ENCODE results near the gene KRT6B.

The KRT6B gene

GRCh38 chr12:52496590-52497071, 44.7 kb upstream of the KRT6B start:
- H3K27me3 ChIP-seq (ENCODE audit: insufficient read depth, low read length, poor library complexity), result no peaks in the 10 kb centered on the region
- no peak overlapping the region for H3K4me3 ChIP-seq (ENCODE audit: low read length)
- H2BK5ac ChIP-seq (ENCODE audit: low read length), result peak overlapping the region; percentile 83
- H3K4me1 ChIP-seq (ENCODE audit: control insufficient read depth, low read depth, low read length), result peaks cover 26% of the 10 kb centered on the region
- H3K79me1 ChIP-seq (ENCODE audit: low read length), result no peaks in the 10 kb centered on the region
- H3K23ac ChIP-seq (ENCODE audit: low read length), result no peak overlapping the region
- no peak overlapping the region for H3K4me2 ChIP-seq (ENCODE audit: low read length)
- no peaks in the 10 kb centered on the region for H3K36me3 ChIP-seq (ENCODE audit: control insufficient read depth, insufficient read depth, low read length)
- H3K79me2 ChIP-seq (ENCODE audit: control insufficient read depth, insufficient read depth, low read length), result no peaks in the 10 kb centered on the region
- peak overlapping the region; percentile 41 for H3K4ac ChIP-seq (ENCODE audit: low read depth, low read length)
- H2BK120ac ChIP-seq (ENCODE audit: low read depth, low read length), result no peak overlapping the region
- no peak overlapping the region for H4K8ac ChIP-seq (ENCODE audit: low read depth, low read length)
- peak overlapping the region; percentile 78 for H3K56ac ChIP-seq (ENCODE audit: low read length)
- no CpG with 5 or more reads among the region's 4 CpGs for WGBS (ENCODE audit: extremely low coverage, insufficient coverage, low lambda C conversion rate)
- H3K27ac ChIP-seq (ENCODE audit: low read depth, low read length), result peak overlapping the region; percentile 72
- H4K5ac ChIP-seq (ENCODE audit: low read length), result no peak overlapping the region
- H2AK5ac ChIP-seq (ENCODE audit: low read length), result peak overlapping the region; percentile 38
- DNase-seq, result peak; percentile 99
- H3K9ac ChIP-seq (ENCODE audit: low read length), result no peak overlapping the region
- peak overlapping the region; percentile 9 for H3K18ac ChIP-seq (ENCODE audit: low read length)
- no peak overlapping the region for H2BK15ac ChIP-seq (replicated peaks; ENCODE audit: low read depth)

- Histone ChIP-seq H3K9ac (ENCODE audit: low read length) (peak overlapping the region; percentile 25), H3K56ac (ENCODE audit: low read length) (peak overlapping the region; percentile 78), H3K27me3 (ENCODE audit: insufficient read depth, low read length, poor library complexity) (no peaks in the 10 kb centered on the region), H2AK5ac (ENCODE audit: low read length) (peak overlapping the region; percentile 38), H3K79me2 (ENCODE audit: control insufficient read depth, insufficient read depth, low read length) (no peaks in the 10 kb centered on the region), H4K5ac (ENCODE audit: low read length) (no peak overlapping the region), H3K79me1 (ENCODE audit: low read length) (no peaks in the 10 kb centered on the region), H3K4me3 (ENCODE audit: low read length) (no peak overlapping the region), H2BK15ac (replicated peaks; ENCODE audit: low read depth) (no peak overlapping the region), H3K18ac (ENCODE audit: low read length) (peak overlapping the region; percentile 9), H2BK120ac (ENCODE audit: low read depth, low read length) (peak overlapping the region; percentile 63), H3K4ac (ENCODE audit: low read depth, low read length) (peak overlapping the region; percentile 41), H3K23ac (ENCODE audit: low read length) (no peak overlapping the region), H3K4me2 (ENCODE audit: low read length) (no peak overlapping the region), H3K36me3 (ENCODE audit: control insufficient read depth, insufficient read depth, low read length) (no peaks in the 10 kb centered on the region), H4K8ac (ENCODE audit: low read depth, low read length) (no peak overlapping the region), H3K4me1 (ENCODE audit: control insufficient read depth, low read depth, low read length) (peaks cover 26% of the 10 kb centered on the region), H3K27ac (ENCODE audit: low read depth, low read length) (peak overlapping the region; percentile 72), H2BK5ac (ENCODE audit: low read length) (peak overlapping the region; percentile 83)
- no peak for DNase-seq
- WGBS (ENCODE audit: extremely low coverage, insufficient coverage, low lambda C conversion rate), result no CpG with 5 or more reads among the region's 2 CpGs
Measured at GRCh38 chr12:52496054-52496453, 44.1 kb upstream of the KRT6B start.

- no CpG with 5 or more reads among the region's 3 CpGs for WGBS (ENCODE audit: extremely low coverage, insufficient coverage, low lambda C conversion rate)
- Histone ChIP-seq H3K4me1 (ENCODE audit: control insufficient read depth, low read depth, low read length) (peaks cover 26% of the 10 kb centered on the region), H3K56ac (ENCODE audit: low read length) (no peak overlapping the region), H4K8ac (ENCODE audit: low read depth, low read length) (no peak overlapping the region), H4K5ac (ENCODE audit: low read length) (no peak overlapping the region), H2BK15ac (replicated peaks; ENCODE audit: low read depth) (no peak overlapping the region), H3K23ac (ENCODE audit: low read length) (no peak overlapping the region), H3K4ac (ENCODE audit: low read depth, low read length) (no peak overlapping the region), H3K9ac (ENCODE audit: low read length) (no peak overlapping the region), H3K79me1 (ENCODE audit: low read length) (no peaks in the 10 kb centered on the region), H3K27me3 (ENCODE audit: insufficient read depth, low read length, poor library complexity) (no peaks in the 10 kb centered on the region), H3K4me2 (ENCODE audit: low read length) (no peak overlapping the region), H3K36me3 (ENCODE audit: control insufficient read depth, insufficient read depth, low read length) (no peaks in the 10 kb centered on the region), H2AK5ac (ENCODE audit: low read length) (no peak overlapping the region), H2BK5ac (ENCODE audit: low read length) (no peak overlapping the region), H2BK120ac (ENCODE audit: low read depth, low read length) (no peak overlapping the region), H3K79me2 (ENCODE audit: control insufficient read depth, insufficient read depth, low read length) (no peaks in the 10 kb centered on the region), H3K18ac (ENCODE audit: low read length) (no peak overlapping the region), H3K27ac (ENCODE audit: low read depth, low read length) (no peak overlapping the region), H3K4me3 (ENCODE audit: low read length) (no peak overlapping the region)
- DNase-seq, result peak; percentile 91
Measured at GRCh38 chr12:52495389-52495788, 43.4 kb upstream of the KRT6B start.

GRCh38 chr12:52494518-52494917, 42.6 kb upstream of the KRT6B start:
- no peak overlapping the region for H3K4me2 ChIP-seq (ENCODE audit: low read length)
- H3K18ac ChIP-seq (ENCODE audit: low read length), result no peak overlapping the region
- no peaks in the 10 kb centered on the region for H3K79me2 ChIP-seq (ENCODE audit: control insufficient read depth, insufficient read depth, low read length)
- H3K4ac ChIP-seq (ENCODE audit: low read depth, low read length), result no peak overlapping the region
- DNase-seq, result peak; percentile 51
- no peak overlapping the region for H4K8ac ChIP-seq (ENCODE audit: low read depth, low read length)
- H3K4me3 ChIP-seq (ENCODE audit: low read length), result no peak overlapping the region
- no peak overlapping the region for H3K23ac ChIP-seq (ENCODE audit: low read length)
- peak overlapping the region; percentile 28 for H3K56ac ChIP-seq (ENCODE audit: low read length)
- no peaks in the 10 kb centered on the region for H3K79me1 ChIP-seq (ENCODE audit: low read length)
- no CpG with 5 or more reads among the region's 4 CpGs for WGBS (ENCODE audit: extremely low coverage, insufficient coverage, low lambda C conversion rate)
- H3K9ac ChIP-seq (ENCODE audit: low read length), result no peak overlapping the region
- peak overlapping the region; percentile 2 for H2BK5ac ChIP-seq (ENCODE audit: low read length)
- H2BK120ac ChIP-seq (ENCODE audit: low read depth, low read length), result no peak overlapping the region
- H2AK5ac ChIP-seq (ENCODE audit: low read length), result no peak overlapping the region
- H4K5ac ChIP-seq (ENCODE audit: low read length), result no peak overlapping the region
- H3K36me3 ChIP-seq (ENCODE audit: control insufficient read depth, insufficient read depth, low read length), result no peaks in the 10 kb centered on the region
- no peak overlapping the region for H2BK15ac ChIP-seq (replicated peaks; ENCODE audit: low read depth)
- H3K27me3 ChIP-seq (ENCODE audit: insufficient read depth, low read length, poor library complexity), result no peaks in the 10 kb centered on the region
- H3K27ac ChIP-seq (ENCODE audit: low read depth, low read length), result no peak overlapping the region
- H3K4me1 ChIP-seq (ENCODE audit: control insufficient read depth, low read depth, low read length), result peaks cover 26% of the 10 kb centered on the region

- Histone ChIP-seq H3K36me3 (ENCODE audit: control insufficient read depth, insufficient read depth, low read length) (no peaks in the 10 kb centered on the region), H3K4me3 (ENCODE audit: low read length) (no peak overlapping the region), H3K27ac (ENCODE audit: low read depth, low read length) (no peak overlapping the region), H3K79me1 (ENCODE audit: low read length) (no peaks in the 10 kb centered on the region), H4K8ac (ENCODE audit: low read depth, low read length) (no peak overlapping the region), H2BK15ac (replicated peaks; ENCODE audit: low read depth) (no peak overlapping the region), H3K9ac (ENCODE audit: low read length) (no peak overlapping the region), H3K79me2 (ENCODE audit: control insufficient read depth, insufficient read depth, low read length) (no peaks in the 10 kb centered on the region), H3K27me3 (ENCODE audit: insufficient read depth, low read length, poor library complexity) (no peaks in the 10 kb centered on the region), H3K23ac (ENCODE audit: low read length) (no peak overlapping the region), H2AK5ac (ENCODE audit: low read length) (no peak overlapping the region), H3K4me2 (ENCODE audit: low read length) (no peak overlapping the region), H2BK5ac (ENCODE audit: low read length) (no peak overlapping the region), H3K4me1 (ENCODE audit: control insufficient read depth, low read depth, low read length) (peaks cover 26% of the 10 kb centered on the region), H2BK120ac (ENCODE audit: low read depth, low read length) (no peak overlapping the region), H3K4ac (ENCODE audit: low read depth, low read length) (no peak overlapping the region), H3K18ac (ENCODE audit: low read length) (no peak overlapping the region), H4K5ac (ENCODE audit: low read length) (no peak overlapping the region), H3K56ac (ENCODE audit: low read length) (peak overlapping the region; percentile 28)
- DNase-seq, result no peak
- WGBS (ENCODE audit: extremely low coverage, insufficient coverage, low lambda C conversion rate), result no CpG with 5 or more reads among the region's 1 CpG
Measured at GRCh38 chr12:52494100-52494499, 42.2 kb upstream of the KRT6B start.

GRCh38 chr12:52493172-52493571, 41.2 kb upstream of the KRT6B start, which contains the start of gene KRT6A:
Gene KRT6A, minus strand, starts transcription at chr12:52493257. Its CDS starts 69 bp downstream, at chr12:52493188.
- H3K56ac ChIP-seq (ENCODE audit: low read length), result no peak within 1 kb of the TSS
- no peaks in the 10 kb centered on the region for H3K79me1 ChIP-seq (ENCODE audit: low read length)
- H3K4ac ChIP-seq (ENCODE audit: low read depth, low read length), result no peak within 1 kb of the TSS
- H3K9ac ChIP-seq (ENCODE audit: low read length), result no peak within 1 kb of the TSS
- DNase-seq, result no peak
- H3K27me3 ChIP-seq (ENCODE audit: insufficient read depth, low read length, poor library complexity), result no peaks in the 10 kb centered on the region
- no peak within 1 kb of the TSS for H3K4me2 ChIP-seq (ENCODE audit: low read length)
- no CpG with 5 or more reads among the region's 2 CpGs for WGBS (ENCODE audit: extremely low coverage, insufficient coverage, low lambda C conversion rate)
- H4K8ac ChIP-seq (ENCODE audit: low read depth, low read length), result no peak within 1 kb of the TSS
- no peak within 1 kb of the TSS for H3K27ac ChIP-seq (ENCODE audit: low read depth, low read length)
- no peak within 1 kb of the TSS for H3K23ac ChIP-seq (ENCODE audit: low read length)
- no peak within 1 kb of the TSS for H2BK15ac ChIP-seq (replicated peaks; ENCODE audit: low read depth)
- H3K79me2 ChIP-seq (ENCODE audit: control insufficient read depth, insufficient read depth, low read length), result no peaks in the 10 kb centered on the region
- peaks cover 26% of the 10 kb centered on the region for H3K4me1 ChIP-seq (ENCODE audit: control insufficient read depth, low read depth, low read length)
- H2AK5ac ChIP-seq (ENCODE audit: low read length), result no peak within 1 kb of the TSS
- no peaks in the 10 kb centered on the region for H3K36me3 ChIP-seq (ENCODE audit: control insufficient read depth, insufficient read depth, low read length)
- no peak within 1 kb of the TSS for H2BK120ac ChIP-seq (ENCODE audit: low read depth, low read length)
- no peak within 1 kb of the TSS for H3K18ac ChIP-seq (ENCODE audit: low read length)
- no peak within 1 kb of the TSS for H2BK5ac ChIP-seq (ENCODE audit: low read length)
- H3K4me3 ChIP-seq (ENCODE audit: low read length), result no peak within 1 kb of the TSS
- H4K5ac ChIP-seq (ENCODE audit: low read length), result no peak within 1 kb of the TSS

Measured in mesendoderm (in vitro differentiated cells).